ENCODE results near the gene TOMM7.
A peak's percentile ranks its signal among the peaks of the same experiment; 100 is the strongest.
"Not testable (repeated sequence)": the region's sequence is repeated elsewhere in the genome, so short reads cannot be mapped to it uniquely, and the experiment has no call there.

The TOMM7 gene

GRCh38 chr7:22853674-22854157 is 31.1 kb upstream of the TOMM7 start:
- DNase-seq (ENCODE audit: low read depth in 2 of 3, low spot score in 2 of 3), result peak in 1 of 3 experiments; percentile 57

- no peak for DNase-seq (ENCODE audit: low read depth in 2 of 3, low spot score in 2 of 3)
Observed at GRCh38 chr7:22853138-22853537, 30.5 kb upstream of the TOMM7 start.

- no peak for DNase-seq (ENCODE audit: low read depth in 2 of 3, low spot score in 2 of 3)
Observed at GRCh38 chr7:22851145-22851544, 28.5 kb upstream of the TOMM7 start.

- DNase-seq (ENCODE audit: low read depth in 2 of 3, low spot score in 2 of 3), result not testable (repeated sequence)
Observed at GRCh38 chr7:22850394-22850793, 27.7 kb upstream of the TOMM7 start.

GRCh38 chr7:22849662-22850061 is 27.0 kb upstream of the TOMM7 start:
- DNase-seq (ENCODE audit: low read depth in 2 of 3, low spot score in 2 of 3), result no peak

- no peak for DNase-seq (ENCODE audit: low read depth in 2 of 3, low spot score in 2 of 3)
Observed at GRCh38 chr7:22849172-22849571, 26.5 kb upstream of the TOMM7 start.

GRCh38 chr7:22846961-22847360 is 24.3 kb upstream of the TOMM7 start:
- no peak for DNase-seq (ENCODE audit: low read depth in 2 of 3, low spot score in 2 of 3)

- no peak for DNase-seq (ENCODE audit: low read depth in 2 of 3, low spot score in 2 of 3)
Observed at GRCh38 chr7:22845221-22845834, 22.7 kb upstream of the TOMM7 start.

GRCh38 chr7:22843681-22844309 is 21.1 kb upstream of the TOMM7 start:
- no peak for DNase-seq (ENCODE audit: low read depth in 2 of 3, low spot score in 2 of 3)

- no peak for DNase-seq (ENCODE audit: low read depth in 2 of 3, low spot score in 2 of 3)
Observed at GRCh38 chr7:22842973-22843372, 20.3 kb upstream of the TOMM7 start.

- no peak for DNase-seq (ENCODE audit: low read depth in 2 of 3, low spot score in 2 of 3)
Observed at GRCh38 chr7:22842383-22842941, 19.8 kb upstream of the TOMM7 start.

GRCh38 chr7:22841954-22842353 is 19.3 kb upstream of the TOMM7 start:
- DNase-seq (ENCODE audit: low read depth in 2 of 3, low spot score in 2 of 3), result no peak

GRCh38 chr7:22837308-22837707 is 14.7 kb upstream of the TOMM7 start:
- DNase-seq (ENCODE audit: low read depth in 2 of 3, low spot score in 2 of 3), result no peak

GRCh38 chr7:22836506-22836905 is 13.9 kb upstream of the TOMM7 start:
- DNase-seq (ENCODE audit: low read depth in 2 of 3, low spot score in 2 of 3), result not testable (repeated sequence)

- no peak for DNase-seq (ENCODE audit: low read depth in 2 of 3, low spot score in 2 of 3)
Observed at GRCh38 chr7:22833957-22834356, 11.3 kb upstream of the TOMM7 start.

GRCh38 chr7:22833113-22833855 is 10.6 kb upstream of the TOMM7 start:
- no peak for DNase-seq (ENCODE audit: low read depth in 2 of 3, low spot score in 2 of 3)

GRCh38 chr7:22832401-22832800 is 9.8 kb upstream of the TOMM7 start:
- no peak for DNase-seq (ENCODE audit: low read depth in 2 of 3, low spot score in 2 of 3)

- no peak for DNase-seq (ENCODE audit: low read depth in 2 of 3, low spot score in 2 of 3)
Observed at GRCh38 chr7:22831602-22832305, 9.1 kb upstream of the TOMM7 start.

- DNase-seq (ENCODE audit: low read depth in 2 of 3, low spot score in 2 of 3), result no peak
Observed at GRCh38 chr7:22827563-22827962, 4.9 kb upstream of the TOMM7 start.

GRCh38 chr7:22826593-22826992 is 3.9 kb upstream of the TOMM7 start:
- no peak for DNase-seq (ENCODE audit: low read depth in 2 of 3, low spot score in 2 of 3)

- DNase-seq (ENCODE audit: low read depth in 2 of 3, low spot score in 2 of 3), result no peak
Observed at GRCh38 chr7:22824760-22825159, 2.1 kb upstream of the TOMM7 start.
